ENCODE results near the gene LMO3. TPM values are rescaled to one million over a fixed set of nuclear protein-coding genes. Genes with fewer than 3 reads are reported as not detected.

LMO3 gene
- total RNA-seq, 1 donor from 2014 or later = 170 TPM

DNA sequence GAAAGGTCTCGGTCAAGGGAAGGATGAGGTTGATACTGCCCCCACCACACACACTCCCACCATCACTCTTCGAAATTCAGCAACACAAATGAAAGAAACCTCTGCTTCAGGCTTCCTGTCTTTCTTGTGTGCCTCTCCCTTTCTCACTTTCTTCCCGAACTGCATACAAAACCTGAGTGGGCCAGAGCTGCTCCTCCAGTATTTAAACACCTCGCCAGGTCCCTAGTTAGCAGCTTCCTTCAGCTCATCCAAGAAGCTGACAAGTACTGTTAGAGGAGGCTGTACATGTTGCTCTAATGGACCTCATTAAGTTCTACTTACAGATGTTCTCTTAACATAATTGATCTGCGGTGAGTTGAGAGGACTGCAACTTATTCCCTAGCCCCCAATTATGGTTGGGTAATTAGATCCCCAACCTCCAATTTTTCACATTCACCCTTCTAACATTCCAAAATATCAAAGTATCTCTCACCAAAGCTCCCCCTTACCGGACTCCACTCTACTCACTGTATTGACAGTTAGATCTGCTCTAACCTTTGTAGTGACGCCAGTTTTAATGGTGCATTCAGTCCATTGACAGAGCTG, 4.1 kb upstream of the LMO3 start:
- Histone ChIP-seq H3K4me3 (peak overlapping the region; percentile 54), H3K27me3 (no peaks in the 10 kb centered on the region), H3K9me3 (no peaks in the 10 kb centered on the region), H3K27ac (peak overlapping the region; percentile 72), H3K36me3 (no peaks in the 10 kb centered on the region), H3K4me1 (no peaks in the 10 kb centered on the region)
- intact Hi-C loops (cut with DNase I) = no loop called here
- ATAC-seq (no peak), DNase-seq (no peak)
- TF ChIP-seq, protein P1, sequence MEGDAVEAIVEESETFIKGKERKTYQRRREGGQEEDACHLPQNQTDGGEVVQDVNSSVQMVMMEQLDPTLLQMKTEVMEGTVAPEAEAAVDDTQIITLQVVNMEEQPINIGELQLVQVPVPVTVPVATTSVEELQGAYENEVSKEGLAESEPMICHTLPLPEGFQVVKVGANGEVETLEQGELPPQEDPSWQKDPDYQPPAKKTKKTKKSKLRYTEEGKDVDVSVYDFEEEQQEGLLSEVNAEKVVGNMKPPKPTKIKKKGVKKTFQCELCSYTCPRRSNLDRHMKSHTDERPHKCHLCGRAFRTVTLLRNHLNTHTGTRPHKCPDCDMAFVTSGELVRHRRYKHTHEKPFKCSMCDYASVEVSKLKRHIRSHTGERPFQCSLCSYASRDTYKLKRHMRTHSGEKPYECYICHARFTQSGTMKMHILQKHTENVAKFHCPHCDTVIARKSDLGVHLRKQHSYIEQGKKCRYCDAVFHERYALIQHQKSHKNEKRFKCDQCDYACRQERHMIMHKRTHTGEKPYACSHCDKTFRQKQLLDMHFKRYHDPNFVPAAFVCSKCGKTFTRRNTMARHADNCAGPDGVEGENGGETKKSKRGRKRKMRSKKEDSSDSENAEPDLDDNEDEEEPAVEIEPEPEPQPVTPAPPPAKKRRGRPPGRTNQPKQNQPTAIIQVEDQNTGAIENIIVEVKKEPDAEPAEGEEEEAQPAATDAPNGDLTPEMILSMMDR (IDR thresholded peaks at IDR 0.05) = no peak

DNA sequence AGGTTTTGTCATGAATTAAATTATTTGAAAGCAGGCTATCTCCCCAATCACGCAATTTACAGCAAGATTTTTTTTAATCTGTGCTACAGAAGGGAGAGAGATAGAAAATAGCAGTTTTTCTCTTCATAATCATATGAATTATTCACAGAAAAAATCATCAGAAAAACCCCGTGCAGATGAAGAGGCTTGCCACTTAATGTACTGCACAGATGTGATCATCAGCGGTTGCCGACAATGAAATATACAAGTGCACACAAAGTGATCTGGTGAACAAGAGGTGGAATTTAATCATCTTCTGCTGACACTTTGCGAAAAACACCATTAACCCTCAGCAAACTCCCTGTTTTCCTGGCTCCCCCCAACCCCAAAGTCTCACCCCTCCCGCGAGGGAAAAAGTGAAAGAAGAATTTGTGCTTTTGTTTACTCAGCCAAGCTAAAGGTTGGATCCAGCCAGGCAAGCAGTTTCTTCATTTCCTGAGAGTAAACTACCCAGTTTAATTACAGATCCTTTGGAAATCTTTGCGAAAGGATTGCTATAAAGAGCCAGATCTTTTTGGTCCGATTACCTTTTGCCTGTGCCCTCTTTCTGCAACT, 3.1 kb upstream of the LMO3 start:
- H3K4me3 ChIP-seq = peak overlapping the region; percentile 54
- TF ChIP-seq, protein P1 (IDR thresholded peaks at IDR 0.05) = no peak
- DNase-seq (no peak), ATAC-seq (peak; percentile 13)
- H3K36me3 ChIP-seq = no peaks in the 10 kb centered on the region
- H3K27me3 ChIP-seq = no peaks in the 10 kb centered on the region
- H3K4me1 ChIP-seq = no peaks in the 10 kb centered on the region
- H3K9me3 ChIP-seq = no peaks in the 10 kb centered on the region
- peak overlapping the region; percentile 72 for H3K27ac ChIP-seq
- intact Hi-C loops (cut with DNase I) = no loop called here

DNA sequence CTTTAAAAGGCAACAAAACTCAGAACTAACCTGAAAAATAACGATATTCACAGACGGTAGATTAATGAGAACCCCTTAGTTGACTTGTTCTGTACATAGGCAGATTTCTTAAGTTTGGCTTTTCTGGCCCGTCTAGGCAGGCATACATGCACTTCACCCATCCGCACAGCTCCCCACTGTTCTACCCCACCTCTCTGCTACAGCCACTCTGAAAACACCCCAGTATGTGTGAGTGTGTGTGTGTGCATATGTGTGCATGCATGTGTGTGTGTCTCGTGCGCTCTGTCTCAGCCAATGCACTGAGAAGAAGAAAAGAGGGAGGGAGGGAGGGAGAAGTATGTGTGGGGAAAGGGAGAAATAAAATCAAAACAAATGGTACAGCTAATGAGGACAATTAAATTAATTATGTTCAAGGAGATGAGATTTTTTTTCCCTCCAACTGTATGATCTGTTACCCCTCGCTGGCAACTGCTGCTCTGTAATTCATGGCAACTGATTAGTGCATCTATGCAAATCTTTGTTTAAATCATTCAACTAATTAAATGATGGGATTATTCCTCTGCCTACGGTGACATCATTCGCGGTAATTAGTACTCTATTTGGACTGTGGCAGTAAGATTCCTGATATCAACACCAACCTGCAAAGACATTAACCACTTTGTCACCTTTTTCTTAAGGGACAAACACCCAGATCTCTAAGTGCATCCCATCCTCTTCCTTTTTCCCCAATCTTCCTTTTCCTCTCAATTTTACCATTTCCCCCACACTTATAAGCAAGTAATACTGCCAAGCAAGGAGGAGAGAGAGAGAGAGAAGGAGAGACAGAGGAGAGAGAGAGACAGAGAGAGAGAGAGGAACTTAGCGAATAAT, 2.2 kb upstream of the LMO3 start:
- TF ChIP-seq, protein P1 (IDR thresholded peaks at IDR 0.05) = no peak
- ATAC-seq (peak; percentile 67), DNase-seq (no peak)
- peak overlapping the region; percentile 54 for H3K4me3 ChIP-seq
- H3K27me3 ChIP-seq = no peaks in the 10 kb centered on the region
- H3K27ac ChIP-seq = peak overlapping the region; percentile 72
- H3K4me1 ChIP-seq = no peaks in the 10 kb centered on the region
- no peaks in the 10 kb centered on the region for H3K9me3 ChIP-seq
- H3K36me3 ChIP-seq = no peaks in the 10 kb centered on the region
- intact Hi-C loops (cut with DNase I) = no loop called here

DNA sequence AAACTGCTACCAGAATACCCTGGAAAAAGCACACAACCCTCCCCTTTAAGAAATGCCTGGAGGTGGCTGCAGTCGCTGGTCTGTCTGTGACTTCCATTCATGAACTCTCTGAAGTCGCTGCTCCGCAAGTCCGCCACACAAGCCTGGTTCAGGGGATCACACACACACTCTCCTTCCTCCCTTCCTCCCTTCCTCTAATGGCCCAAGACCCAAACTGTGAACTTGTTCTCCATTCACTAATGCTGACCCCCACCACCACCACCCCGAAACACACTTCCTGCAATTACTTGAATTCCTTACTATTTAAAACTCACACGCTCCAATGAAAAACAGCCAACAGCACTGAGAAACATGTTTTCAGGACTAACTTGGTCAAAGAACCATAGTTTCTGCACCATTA, 1.0 kb upstream of the LMO3 start:
- Histone ChIP-seq H3K36me3 (no peaks in the 10 kb centered on the region), H3K9me3 (no peaks in the 10 kb centered on the region), H3K27ac (peak overlapping the region; percentile 72), H3K27me3 (no peaks in the 10 kb centered on the region), H3K4me1 (no peaks in the 10 kb centered on the region), H3K4me3 (peak overlapping the region; percentile 54)
- ATAC-seq (peak; percentile 12), DNase-seq (no peak)
- TF ChIP-seq, protein P1 (IDR thresholded peaks at IDR 0.05) = no peak
- intact Hi-C loops (cut with DNase I) = no loop called here

DNA sequence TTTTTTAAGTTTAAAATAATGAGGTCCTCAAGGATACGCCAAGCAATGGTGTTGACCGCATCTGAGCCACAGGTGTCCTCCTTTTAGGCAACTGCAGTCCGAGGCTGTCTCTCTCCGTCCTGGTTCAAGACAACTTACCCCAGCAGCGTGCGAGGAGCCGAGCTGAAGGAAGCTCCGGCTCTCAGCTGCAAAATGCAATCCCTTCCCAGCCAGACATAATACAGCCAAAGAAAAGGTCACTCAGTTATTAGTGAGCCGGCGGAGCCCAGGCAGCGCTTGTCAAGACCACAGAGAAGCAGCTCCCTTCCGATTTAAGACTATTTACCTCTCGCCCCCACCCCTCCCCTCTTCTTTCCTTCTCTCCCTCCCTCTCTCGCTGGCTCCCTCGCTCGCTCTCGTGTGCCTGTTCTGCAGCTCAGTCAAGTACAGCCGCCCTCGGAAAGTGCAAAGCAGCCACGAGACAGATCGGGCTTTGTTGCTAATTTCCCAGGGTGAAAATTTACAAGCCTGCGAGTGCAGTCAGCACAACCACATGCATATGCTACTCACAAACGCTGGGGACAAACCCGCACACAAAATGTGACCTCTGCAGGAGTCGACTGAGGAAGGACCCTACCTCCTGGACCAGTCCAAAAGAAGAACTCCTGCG, 363 bp upstream of the LMO3 start:
- no peaks in the 10 kb centered on the region for H3K9me3 ChIP-seq
- ATAC-seq = peak; percentile 70
- intact Hi-C loops (cut with DNase I) = no loop called here
- peak overlapping the region; percentile 54 for H3K4me3 ChIP-seq
- H3K36me3 ChIP-seq = no peaks in the 10 kb centered on the region
- H3K4me1 ChIP-seq = no peaks in the 10 kb centered on the region
- peak; percentile 78 for DNase-seq
- no peaks in the 10 kb centered on the region for H3K27me3 ChIP-seq
- peak overlapping the region; percentile 72 for H3K27ac ChIP-seq
- TF ChIP-seq, protein P1 (IDR thresholded peaks at IDR 0.05) = no peak

All from upper lobe of right lung (tissue), 1 donor.